Ectodermal cell (in vitro differentiated cells): ENCODE data around the gene UBA52.

ENCODE experiments used
- H3K27ac ChIP-seq: 2 replicates; pipeline ENCODE4 v1.7.0; 2013; ENCODE audit warnings: mild to moderate bottlenecking, low read depth, low read length; ENCODE audit not compliant: insufficient read depth, poor library complexity, severe bottlenecking
- H3K27me3 ChIP-seq: 2 replicates; pipeline ENCODE4 v1.7.0; 2013; ENCODE audit warnings: mild to moderate bottlenecking, low read length; ENCODE audit not compliant: insufficient read depth, control insufficient read depth, poor library complexity, severe bottlenecking
- H3K36me3 ChIP-seq: one replicate; pipeline ENCODE4 v1.7.0; 2013; ENCODE audit warnings: low read length; ENCODE audit not compliant: control insufficient read depth, insufficient read depth
- H3K4me1 ChIP-seq: one replicate; pipeline ENCODE4 v1.7.0; 2013; ENCODE audit warnings: low read length; ENCODE audit not compliant: control insufficient read depth, insufficient read depth
- H3K4me3 ChIP-seq: 2 replicates; pipeline ENCODE4 v1.7.0; 2013; ENCODE audit warnings: low read depth, low read length, control low read depth; ENCODE audit not compliant: insufficient read depth
- H3K9me3 ChIP-seq: 2 replicates; pipeline ENCODE4 v1.7.0; 2013; ENCODE audit warnings: mild to moderate bottlenecking, low read length, moderate library complexity; ENCODE audit not compliant: control insufficient read depth
- WGBS, 2 experiments: methylation state at CpG; one replicate each; pipeline ENCODE4 v1.1.7; 2013; ENCODE audit warnings: missing lambda C conversion rate in 2 of 2; 5-methylcytosine and 5-hydroxymethylcytosine counted together

UBA52 gene

DNA sequence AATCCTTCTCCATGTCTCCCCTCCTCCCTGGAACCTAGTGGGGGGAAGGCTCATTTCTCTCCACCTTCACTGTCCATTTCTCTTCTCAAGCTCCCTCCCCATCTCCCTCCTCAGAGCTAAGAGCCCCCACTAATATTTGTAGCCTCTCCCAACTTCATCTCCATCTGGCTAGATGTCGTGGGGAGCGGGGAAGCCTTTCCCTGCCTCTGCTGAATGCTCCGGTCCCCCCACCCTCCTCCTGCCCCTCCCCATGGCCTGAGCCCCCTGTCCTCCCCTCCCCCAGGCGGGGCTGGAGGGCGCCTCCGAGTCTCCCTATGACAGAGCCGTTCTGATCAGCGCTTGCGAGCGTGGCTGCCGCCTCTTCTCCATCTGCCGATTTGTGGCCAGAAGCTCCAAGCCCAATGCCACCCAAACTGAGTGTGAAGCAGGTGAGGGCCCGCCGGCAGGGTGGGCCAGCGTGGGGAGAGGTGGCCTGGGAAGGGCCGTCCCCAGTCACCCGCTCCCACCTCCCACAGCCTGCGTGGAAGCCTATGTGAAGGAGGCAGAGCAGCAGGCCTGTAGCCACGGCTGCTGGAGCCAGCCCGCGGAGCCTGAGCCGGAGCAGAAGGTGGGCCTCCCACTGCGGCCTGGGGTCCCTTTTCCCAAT is 42.1 kb downstream of the UBA52 start:
- peaks cover 75% of the 10 kb centered on the region for H3K27me3 ChIP-seq
- no peak overlapping the region for H3K4me3 ChIP-seq
- H3K36me3 ChIP-seq, result no peaks in the 10 kb centered on the region
- no peak overlapping the region for H3K27ac ChIP-seq
- no peaks in the 10 kb centered on the region for H3K9me3 ChIP-seq
- WGBS, 2 experiments, result 21 to 22% methylated on average over 23 of the region's 23 CpGs
- H3K4me1 ChIP-seq, result peaks cover 27% of the 10 kb centered on the region

- H3K9me3 ChIP-seq, result no peaks in the 10 kb centered on the region
- H3K36me3 ChIP-seq, result no peaks in the 10 kb centered on the region
- WGBS, 2 experiments, result 85 to 91% methylated on average over 3 of the region's 3 CpGs
- H3K4me3 ChIP-seq, result no peak overlapping the region
- peaks cover 52% of the 10 kb centered on the region for H3K27me3 ChIP-seq
- H3K4me1 ChIP-seq, result peaks cover 20% of the 10 kb centered on the region
- no peak overlapping the region for H3K27ac ChIP-seq
These were observed 44.4 kb downstream of the UBA52 start for GRCh38 chr19:18616023-18616422.

DNA sequence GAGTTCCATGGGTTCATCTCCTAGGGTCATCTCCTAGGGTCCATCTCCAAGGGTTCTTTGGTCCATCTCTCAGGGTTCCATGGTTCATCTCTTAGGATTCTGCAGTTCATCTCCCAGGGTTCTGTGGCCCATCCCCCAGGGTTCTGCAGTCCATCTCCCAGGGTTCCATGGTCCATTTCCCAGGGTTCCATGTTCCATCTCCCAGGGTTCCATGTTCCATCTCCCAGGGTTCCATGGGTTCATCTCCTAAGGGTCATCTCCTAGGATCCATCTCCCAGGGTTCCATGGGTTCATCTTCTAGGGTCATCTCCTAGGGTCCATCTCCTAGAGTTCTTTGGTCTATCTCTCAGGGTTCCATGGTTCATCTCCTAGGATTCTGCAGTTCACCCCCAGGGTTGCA is 45.9 kb downstream of the UBA52 start:
- H3K27me3 ChIP-seq, result peaks cover 37% of the 10 kb centered on the region
- no peak overlapping the region for H3K27ac ChIP-seq
- H3K36me3 ChIP-seq, result no peaks in the 10 kb centered on the region
- H3K9me3 ChIP-seq, result no peaks in the 10 kb centered on the region
- peaks cover 9% of the 10 kb centered on the region for H3K4me1 ChIP-seq
- H3K4me3 ChIP-seq, result no peak overlapping the region

DNA sequence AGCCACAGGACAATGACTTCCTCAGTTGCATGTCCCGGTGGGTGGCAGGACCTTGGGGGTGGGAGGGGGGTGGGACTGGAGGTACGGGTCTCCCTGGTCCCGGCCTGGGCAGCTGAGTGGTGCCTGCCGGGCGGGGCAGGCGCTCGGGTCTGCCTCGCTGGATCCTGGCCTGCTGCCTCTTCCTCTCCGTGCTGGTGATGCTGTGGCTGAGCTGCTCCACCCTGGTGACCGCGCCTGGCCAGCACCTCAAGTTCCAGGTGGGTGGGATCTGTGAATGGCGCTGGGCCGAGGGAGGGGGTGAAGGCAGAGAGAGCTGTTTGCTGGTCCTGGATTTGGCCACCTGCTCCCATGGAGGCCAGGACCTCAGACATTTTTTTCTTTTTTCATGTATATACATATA is 46.6 kb downstream of the UBA52 start:
- Histone ChIP-seq H3K9me3 (no peaks in the 10 kb centered on the region), H3K4me3 (no peak overlapping the region), H3K27me3 (peaks cover 30% of the 10 kb centered on the region), H3K27ac (no peak overlapping the region), H3K36me3 (no peaks in the 10 kb centered on the region), H3K4me1 (peaks cover 6% of the 10 kb centered on the region)
- WGBS, 2 experiments, result 94 to 95% methylated on average over 13 of the region's 13 CpGs

DNA sequence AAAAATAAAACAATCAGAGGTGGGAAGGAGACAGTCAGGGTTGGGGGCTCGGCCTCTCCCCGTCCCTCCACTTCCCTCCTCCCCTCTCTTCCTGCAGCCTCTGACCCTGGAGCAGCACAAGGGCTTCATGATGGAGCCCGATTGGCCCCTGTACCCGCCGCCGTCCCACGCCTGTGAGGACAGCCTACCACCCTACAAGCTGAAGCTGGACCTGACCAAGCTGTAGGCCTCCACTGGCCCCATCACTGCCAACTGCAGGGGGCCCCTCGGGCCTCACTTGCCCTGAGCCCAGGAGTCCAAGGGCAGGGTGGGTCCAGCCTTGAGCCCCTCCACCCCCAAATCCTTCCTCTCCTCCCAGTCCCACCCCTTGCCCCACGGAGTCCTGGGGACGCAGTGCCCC is 48.7 kb downstream of the UBA52 start:
- Histone ChIP-seq H3K4me1 (no peaks in the 10 kb centered on the region), H3K9me3 (no peaks in the 10 kb centered on the region), H3K27ac (no peak overlapping the region), H3K27me3 (peaks cover 9% of the 10 kb centered on the region), H3K36me3 (no peaks in the 10 kb centered on the region), H3K4me3 (no peak overlapping the region)
- 87 to 88% methylated on average over 10 of the region's 10 CpGs for WGBS, 2 experiments

DNA sequence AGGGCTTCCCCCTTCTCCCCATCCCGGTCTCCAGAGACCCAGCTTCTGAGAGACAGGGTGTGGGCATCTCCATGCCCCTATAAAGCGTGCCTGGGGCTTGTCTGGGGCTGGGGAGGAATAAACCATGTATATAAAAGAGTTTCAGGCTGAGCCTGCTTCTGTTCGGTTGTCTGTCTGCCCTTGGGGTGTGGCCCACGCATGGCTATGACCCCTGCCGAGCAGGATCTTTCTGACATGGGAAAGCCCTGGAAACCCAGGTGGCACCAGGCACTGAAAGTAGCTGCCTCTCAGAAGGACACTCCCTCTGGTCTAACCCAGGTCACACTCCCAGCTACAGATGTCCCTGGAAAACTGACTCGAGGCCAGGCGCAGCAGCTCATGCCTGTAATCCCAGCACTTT is 49.2 kb downstream of the UBA52 start:
- H3K4me1 ChIP-seq, result no peaks in the 10 kb centered on the region
- no peaks in the 10 kb centered on the region for H3K9me3 ChIP-seq
- H3K27ac ChIP-seq, result no peak overlapping the region
- WGBS, 2 experiments, result 86 to 90% methylated on average over 7 of the region's 7 CpGs
- no peak overlapping the region for H3K4me3 ChIP-seq
- H3K27me3 ChIP-seq, result peaks cover 3% of the 10 kb centered on the region
- H3K36me3 ChIP-seq, result no peaks in the 10 kb centered on the region

DNA sequence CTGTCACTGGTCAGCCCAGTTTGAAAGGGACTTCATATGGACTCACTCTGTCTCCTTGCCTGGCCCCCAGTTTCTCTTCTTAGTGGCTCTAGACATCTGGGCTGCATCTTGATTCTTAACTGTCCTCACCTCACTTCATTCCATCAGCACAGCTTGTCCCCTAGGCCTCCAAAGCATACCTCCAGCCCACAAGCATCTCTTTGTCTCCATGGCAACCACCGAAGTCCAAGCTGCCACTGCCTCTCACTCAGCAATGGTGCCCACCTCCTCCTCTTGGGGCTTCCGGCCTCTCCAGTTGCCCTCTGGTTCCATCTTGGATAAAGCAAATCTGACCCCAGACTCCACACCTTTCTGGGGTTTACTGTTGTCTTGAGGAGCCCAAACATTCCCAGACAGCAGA is 55.2 kb downstream of the UBA52 start:
- 70 to 71% methylated on average over 2 of the region's 2 CpGs for WGBS, 2 experiments
- no peak overlapping the region for H3K4me3 ChIP-seq
- H3K27ac ChIP-seq, result no peak overlapping the region
- no peaks in the 10 kb centered on the region for H3K9me3 ChIP-seq
- H3K27me3 ChIP-seq, result no peaks in the 10 kb centered on the region
- H3K4me1 ChIP-seq, result peaks cover 3% of the 10 kb centered on the region
- no peaks in the 10 kb centered on the region for H3K36me3 ChIP-seq
